Stomach smooth muscle (tissue), 2 donors: Measurements from ENCODE around the gene KCTD6.
A peak's percentile ranks its signal among the peaks of the same experiment; 100 is the strongest.

Experiments
- H3K27ac ChIP-seq: one replicate; pipeline ENCODE4 v1.7.0; 2013; ENCODE audit warnings: mild to moderate bottlenecking, low read length, inconsistent platforms
- H3K27me3 ChIP-seq, 2 donors: one replicate each; pipeline ENCODE4 v1.7.0; 2013; ENCODE audit warnings: low read length in 2 of 2; ENCODE audit not compliant: insufficient read depth in 2 of 2, control insufficient read depth in 1 of 2
- H3K36me3 ChIP-seq, 2 donors: one replicate each; pipeline ENCODE4 v1.7.0; 2013; ENCODE audit warnings: low read length in 2 of 2; ENCODE audit not compliant: control insufficient read depth in 2 of 2, insufficient read depth in 2 of 2
- H3K4me1 ChIP-seq: one replicate; pipeline ENCODE4 v1.7.0; 2013; ENCODE audit warnings: low read length; ENCODE audit not compliant: control insufficient read depth, insufficient read depth
- H3K4me3 ChIP-seq, 2 donors: one replicate each; pipeline ENCODE4 v1.7.0; 2013; ENCODE audit warnings: low read length in 2 of 2
- H3K9ac ChIP-seq, 2 donors: one replicate each; pipeline ENCODE4 v1.7.0; 2013; ENCODE audit warnings: low read length in 2 of 2, mild to moderate bottlenecking in 1 of 2
- H3K9me3 ChIP-seq, 2 donors: one replicate each; pipeline ENCODE4 v1.7.0; 2013; ENCODE audit warnings: low read length in 2 of 2; ENCODE audit not compliant: control insufficient read depth in 2 of 2
- donor health status: healthy.
- donor health status: Pancreatic carcinoma.

KCTD6 gene

GRCh38 chr3:58487140-58487886 lies 4.6 kb upstream of the KCTD6 start:
- no peak overlapping the region for H3K27ac ChIP-seq
- H3K4me1 ChIP-seq = peaks cover 3% of the 10 kb centered on the region
- no peaks in the 10 kb centered on the region for H3K9me3 ChIP-seq
- no peak overlapping the region for H3K9ac ChIP-seq
- no peak overlapping the region for H3K4me3 ChIP-seq
- no peaks in the 10 kb centered on the region for H3K27me3 ChIP-seq
- H3K36me3 ChIP-seq = no peaks in the 10 kb centered on the region

GRCh38 chr3:58488967-58489366 lies 2.9 kb upstream of the KCTD6 start:
- no peak overlapping the region for H3K27ac ChIP-seq
- H3K36me3 ChIP-seq = no peaks in the 10 kb centered on the region
- no peak overlapping the region for H3K4me3 ChIP-seq
- H3K9me3 ChIP-seq = no peaks in the 10 kb centered on the region
- H3K27me3 ChIP-seq = no peaks in the 10 kb centered on the region
- H3K9ac ChIP-seq = no peak overlapping the region
- H3K4me1 ChIP-seq = peaks cover 10% of the 10 kb centered on the region

GRCh38 chr3:58490860-58491501 lies 915 bp upstream of the KCTD6 start:
- peaks cover 10% of the 10 kb centered on the region for H3K4me1 ChIP-seq
- H3K4me3 ChIP-seq = peak overlapping the region; percentile 68 to 74
- no peaks in the 10 kb centered on the region for H3K27me3 ChIP-seq
- H3K27ac ChIP-seq = peak overlapping the region; percentile 85
- H3K9me3 ChIP-seq = no peaks in the 10 kb centered on the region
- H3K36me3 ChIP-seq = no peaks in the 10 kb centered on the region
- peak overlapping the region; percentile 59 to 68 for H3K9ac ChIP-seq

- no peaks in the 10 kb centered on the region for H3K9me3 ChIP-seq
- peak overlapping the region; percentile 43 for H3K27ac ChIP-seq
- peak overlapping the region; percentile 84 to 89 for H3K9ac ChIP-seq
- peak overlapping the region; percentile 90 to 96 for H3K4me3 ChIP-seq
- H3K27me3 ChIP-seq = no peaks in the 10 kb centered on the region
- peaks cover 13% of the 10 kb centered on the region for H3K4me1 ChIP-seq
- H3K36me3 ChIP-seq = no peaks in the 10 kb centered on the region
Observed at GRCh38 chr3:58492494-58492905, 604 bp downstream of the KCTD6 start.

- Histone ChIP-seq H3K27me3 (no peaks in the 10 kb centered on the region), H3K9me3 (no peaks in the 10 kb centered on the region), H3K9ac (no peak overlapping the region), H3K4me3 (peak overlapping the region in 1 of 2 donors; percentile 33), H3K27ac (no peak overlapping the region), H3K36me3 (no peaks in the 10 kb centered on the region), H3K4me1 (peaks cover 14% of the 10 kb centered on the region)
Observed at GRCh38 chr3:58494107-58494506, 2.2 kb downstream of the KCTD6 start.

- H3K27ac ChIP-seq = no peak overlapping the region
- H3K27me3 ChIP-seq = no peaks in the 10 kb centered on the region
- no peak overlapping the region for H3K4me3 ChIP-seq
- no peaks in the 10 kb centered on the region for H3K36me3 ChIP-seq
- peaks cover 14% of the 10 kb centered on the region for H3K4me1 ChIP-seq
- no peaks in the 10 kb centered on the region for H3K9me3 ChIP-seq
- no peak overlapping the region for H3K9ac ChIP-seq
Observed at GRCh38 chr3:58495101-58495500, 3.2 kb downstream of the KCTD6 start.

- H3K4me3 ChIP-seq = no peak overlapping the region
- H3K27ac ChIP-seq = no peak overlapping the region
- H3K9ac ChIP-seq = no peak overlapping the region
- peaks cover 11% of the 10 kb centered on the region for H3K4me1 ChIP-seq
- H3K9me3 ChIP-seq = no peaks in the 10 kb centered on the region
- peaks cover 4 to 6% of the 10 kb centered on the region in 2 donors for H3K36me3 ChIP-seq
- no peaks in the 10 kb centered on the region for H3K27me3 ChIP-seq
Observed at GRCh38 chr3:58496206-58496857, 4.4 kb downstream of the KCTD6 start.

GRCh38 chr3:58497097-58497496 lies 5.2 kb downstream of the KCTD6 start:
- Histone ChIP-seq H3K36me3 (peaks cover 6% of the 10 kb centered on the region in 2 donors), H3K4me1 (peaks cover 11% of the 10 kb centered on the region), H3K4me3 (no peak overlapping the region), H3K27ac (no peak overlapping the region), H3K27me3 (no peaks in the 10 kb centered on the region), H3K9me3 (no peaks in the 10 kb centered on the region), H3K9ac (no peak overlapping the region)

- Histone ChIP-seq H3K4me1 (no peaks in the 10 kb centered on the region), H3K27ac (no peak overlapping the region), H3K4me3 (no peak overlapping the region), H3K36me3 (peaks cover 13% of the 10 kb centered on the region in 2 donors), H3K9ac (no peak overlapping the region), H3K27me3 (no peaks in the 10 kb centered on the region), H3K9me3 (no peaks in the 10 kb centered on the region)
Observed at GRCh38 chr3:58502872-58503271, 11.0 kb downstream of the KCTD6 start.

GRCh38 chr3:58507356-58508078 lies 15.6 kb downstream of the KCTD6 start:
- Histone ChIP-seq H3K9me3 (no peaks in the 10 kb centered on the region), H3K9ac (no peak overlapping the region), H3K4me1 (no peaks in the 10 kb centered on the region), H3K27ac (no peak overlapping the region), H3K36me3 (peaks cover 19 to 24% of the 10 kb centered on the region in 2 donors), H3K4me3 (no peak overlapping the region), H3K27me3 (no peaks in the 10 kb centered on the region)
